Retinal pigment epithelial cell (primary cell): ENCODE data around the gene ANO10.

Experiments used
- DNase-seq: peaks from one replicate; pipeline ENCODE4 v3.0.0-alpha.2; 2010; ENCODE audit warnings: low read depth
- H3K4me3 ChIP-seq: 2 replicates; pipeline ENCODE4 v1.5.1; 2011; ENCODE audit warnings: mild to moderate bottlenecking, low read length, control low read depth, moderate library complexity
- TF ChIP-seq, protein P1 (sequence below): conservative IDR thresholded peaks from 2 replicates; pipeline ENCODE4 v1.5.1; 2011; ENCODE audit warnings: low read depth, low read length, control low read depth, inconsistent platforms

Gene ANO10

GRCh38 chr3:43620831-43621655 lies 768 bp downstream of the ANO10 start:
- TF ChIP-seq, protein P1, sequence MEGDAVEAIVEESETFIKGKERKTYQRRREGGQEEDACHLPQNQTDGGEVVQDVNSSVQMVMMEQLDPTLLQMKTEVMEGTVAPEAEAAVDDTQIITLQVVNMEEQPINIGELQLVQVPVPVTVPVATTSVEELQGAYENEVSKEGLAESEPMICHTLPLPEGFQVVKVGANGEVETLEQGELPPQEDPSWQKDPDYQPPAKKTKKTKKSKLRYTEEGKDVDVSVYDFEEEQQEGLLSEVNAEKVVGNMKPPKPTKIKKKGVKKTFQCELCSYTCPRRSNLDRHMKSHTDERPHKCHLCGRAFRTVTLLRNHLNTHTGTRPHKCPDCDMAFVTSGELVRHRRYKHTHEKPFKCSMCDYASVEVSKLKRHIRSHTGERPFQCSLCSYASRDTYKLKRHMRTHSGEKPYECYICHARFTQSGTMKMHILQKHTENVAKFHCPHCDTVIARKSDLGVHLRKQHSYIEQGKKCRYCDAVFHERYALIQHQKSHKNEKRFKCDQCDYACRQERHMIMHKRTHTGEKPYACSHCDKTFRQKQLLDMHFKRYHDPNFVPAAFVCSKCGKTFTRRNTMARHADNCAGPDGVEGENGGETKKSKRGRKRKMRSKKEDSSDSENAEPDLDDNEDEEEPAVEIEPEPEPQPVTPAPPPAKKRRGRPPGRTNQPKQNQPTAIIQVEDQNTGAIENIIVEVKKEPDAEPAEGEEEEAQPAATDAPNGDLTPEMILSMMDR, result no peak
- H3K4me3 ChIP-seq, result peak overlapping the region; percentile 87
- DNase-seq, result no peak

GRCh38 chr3:43619588-43619987 lies 2.2 kb downstream of the ANO10 start:
- DNase-seq, result no peak
- TF ChIP-seq, protein P1, result no peak
- H3K4me3 ChIP-seq, result no peak overlapping the region

GRCh38 chr3:43618142-43618541 lies 3.7 kb downstream of the ANO10 start:
- H3K4me3 ChIP-seq, result no peak overlapping the region
- DNase-seq, result no peak
- TF ChIP-seq, protein P1, result no peak

GRCh38 chr3:43616034-43616433 lies 5.8 kb downstream of the ANO10 start:
- no peak overlapping the region for H3K4me3 ChIP-seq
- TF ChIP-seq, protein P1, result no peak
- DNase-seq, result no peak

DNA sequence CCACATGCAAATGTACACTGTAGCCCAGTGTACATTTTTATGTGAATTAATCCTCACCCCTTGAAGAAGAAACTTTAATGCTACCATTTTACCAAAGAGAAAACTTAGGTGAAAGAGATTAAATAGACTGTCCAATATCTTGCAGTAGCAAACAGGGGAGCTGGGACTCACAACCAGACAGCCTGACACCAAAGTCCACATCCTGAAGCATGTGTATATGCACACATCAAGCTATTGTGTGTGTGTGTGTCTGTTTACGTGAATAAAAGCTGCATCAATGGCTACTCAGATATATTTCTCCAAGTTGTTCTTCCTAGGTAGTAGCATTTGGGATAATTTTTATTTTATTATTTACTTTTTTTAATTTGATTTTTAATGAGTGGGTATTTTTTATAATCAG lies 6.7 kb downstream of the ANO10 start:
- no peak overlapping the region for H3K4me3 ChIP-seq
- TF ChIP-seq, protein P1, result no peak
- DNase-seq, result no peak

DNA sequence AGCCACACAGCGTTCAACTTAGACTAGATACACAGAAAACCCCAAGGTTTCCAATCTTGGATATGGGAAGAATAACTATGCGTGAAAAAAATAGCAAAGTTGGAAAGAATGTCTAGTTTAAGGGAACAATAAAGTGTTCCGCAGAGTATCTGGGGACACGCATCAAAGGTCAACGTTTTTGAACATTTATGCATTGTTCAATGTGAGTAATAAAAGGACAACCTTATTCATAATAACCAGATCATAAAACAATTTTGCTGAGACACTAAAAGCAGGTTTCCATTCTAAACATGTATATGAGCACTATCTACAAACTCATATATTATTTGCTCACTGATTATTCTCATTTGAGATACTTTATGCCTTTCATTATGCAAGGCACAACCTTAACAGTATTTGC lies 7.8 kb downstream of the ANO10 start:
- TF ChIP-seq, protein P1, result no peak
- DNase-seq, result no peak
- no peak overlapping the region for H3K4me3 ChIP-seq

DNA sequence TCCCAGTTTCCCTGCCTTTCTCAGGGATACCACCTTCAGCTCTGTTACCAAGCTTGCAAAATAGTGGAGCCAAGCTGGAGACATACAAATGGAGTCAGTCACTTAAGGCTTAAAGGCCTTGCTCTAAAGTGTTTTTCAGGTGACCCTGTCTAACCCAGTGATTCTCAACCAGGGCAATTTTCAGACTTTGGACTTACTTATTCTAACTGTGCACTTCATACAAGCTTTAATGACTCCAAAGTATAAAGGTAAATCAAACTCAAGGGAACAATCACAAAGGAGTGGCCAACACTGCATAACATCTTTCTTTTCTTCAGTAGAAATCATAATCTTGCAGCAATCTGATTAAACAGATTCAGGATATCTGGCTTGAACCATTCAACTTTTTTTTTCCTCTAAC lies 9.4 kb downstream of the ANO10 start:
- TF ChIP-seq, protein P1, result no peak
- no peak for DNase-seq
- no peak overlapping the region for H3K4me3 ChIP-seq
